Neural cell (in vitro differentiated cells): ENCODE data around the gene AXIN1. TPM values are rescaled to one million over a fixed set of nuclear protein-coding genes. Genes with fewer than 3 reads are reported as not detected.
A peak's percentile ranks its signal among the peaks of the same experiment; 100 is the strongest.

Experiments
- H2AFZ ChIP-seq: fragments of 200-600, 300-800 bp; sonication (generic), shearing (Covaris generic); 2 replicates; pipeline ENCODE4 v1.6.0; 2014; ENCODE audit warnings: low read depth, mild to moderate bottlenecking, antibody characterized with exemption, low read length, moderate library complexity
- H3F3A ChIP-seq: fragments of 200-600 bp; shearing (Covaris generic); 2 replicates; pipeline ENCODE4 v1.6.1; 2016; ENCODE audit warnings: mild to moderate bottlenecking, moderate library complexity, mixed read lengths, antibody characterized with exemption, low read length; ENCODE audit not compliant: insufficient read depth, poor library complexity, severe bottlenecking
- H3K27ac ChIP-seq: fragments of 200-600, 300-800 bp; sonication (generic), shearing (Covaris generic); 2 replicates; pipeline ENCODE4 v1.5.1; 2014; ENCODE audit warnings: mild to moderate bottlenecking, low read length, moderate library complexity
- H3K27me3 ChIP-seq: fragments of 300-800, 200-600 bp; sonication (generic), shearing (Covaris generic); 2 replicates; pipeline ENCODE4 v1.6.0; 2014; ENCODE audit warnings: mild to moderate bottlenecking, low read depth, low read length, moderate library complexity; ENCODE audit not compliant: insufficient read depth
- H3K36me3 ChIP-seq: fragments of 300-800, 200-600 bp; sonication (generic), shearing (Covaris generic); 2 replicates; pipeline ENCODE4 v1.5.1; 2014; ENCODE audit warnings: mild to moderate bottlenecking, antibody characterized with exemption, low read length, moderate library complexity; ENCODE audit not compliant: insufficient read depth
- H3K4me2 ChIP-seq: fragments of 300-800, 200-600 bp; sonication (generic), shearing (Covaris generic); 2 replicates; pipeline ENCODE4 v1.6.0; 2014; ENCODE audit warnings: mild to moderate bottlenecking, low read length
- H3K4me3 ChIP-seq: fragments of 300-800, 200-600 bp; sonication (generic), shearing (Covaris generic); 2 replicates; pipeline ENCODE4 v1.5.1; 2014; ENCODE audit warnings: mild to moderate bottlenecking, low read length, moderate library complexity
- H3K79me2 ChIP-seq: fragments of 200-600 bp; shearing (Covaris generic); replicated peaks from 2 replicates; pipeline ENCODE4 v1.6.0; 2014; ENCODE audit warnings: mild to moderate bottlenecking, low read length, moderate library complexity; ENCODE audit not compliant: insufficient read depth
- H3K9ac ChIP-seq: fragments of 300-800, 200-600 bp; sonication (generic), shearing (Covaris generic); 2 replicates; pipeline ENCODE4 v1.6.1; 2016; ENCODE audit warnings: mild to moderate bottlenecking, low read length, mixed read lengths
- H3K9me2 ChIP-seq: fragments of 200-600 bp; shearing (Covaris generic); 2 replicates; pipeline ENCODE4 v1.6.1; 2016; ENCODE audit warnings: mild to moderate bottlenecking, low read length, mixed read lengths; ENCODE audit not compliant: insufficient read depth
- H3K9me3 ChIP-seq: fragments of 200-600, 300-800 bp; sonication (generic), shearing (Covaris generic); 2 replicates; pipeline ENCODE4 v1.6.1; 2016; ENCODE audit warnings: mild to moderate bottlenecking, mixed run types, low read length, moderate library complexity, mixed read lengths
- H4K20me1 ChIP-seq: fragments of 200-600 bp; shearing (Covaris generic); 2 replicates; pipeline ENCODE4 v1.6.1; 2016; ENCODE audit warnings: mild to moderate bottlenecking, mixed run types; ENCODE audit not compliant: insufficient read depth
- CTCF ChIP-seq: fragments of 450-650 bp; IDR thresholded peaks from 2 replicates; pipeline ENCODE4 v1.5.1; 2014; ENCODE audit warnings: antibody characterized with exemption, mild to moderate bottlenecking, moderate library complexity; ENCODE audit not compliant: poor library complexity, severe bottlenecking
- EP300 ChIP-seq: fragments of 450-650 bp; conservative IDR thresholded peaks from 2 replicates; pipeline ENCODE4 v1.6.1; 2014; ENCODE audit warnings: antibody characterized with exemption, mild to moderate bottlenecking, moderate library complexity; ENCODE audit not compliant: poor library complexity, severe bottlenecking
- EZH2 ChIP-seq: fragments of 200-600, 300-800 bp; shearing (Covaris generic), sonication (generic); IDR thresholded peaks from 2 replicates; pipeline ENCODE4 v1.6.1; 2014; ENCODE audit warnings: antibody characterized with exemption, low read length, borderline replicate concordance, mild to moderate bottlenecking; ENCODE audit not compliant: insufficient read depth, poor library complexity, severe bottlenecking
- MXI1 ChIP-seq: fragments of 450-650 bp; conservative IDR thresholded peaks from 2 replicates; pipeline ENCODE4 v1.6.1; 2014; ENCODE audit warnings: antibody characterized with exemption, mild to moderate bottlenecking; ENCODE audit not compliant: poor library complexity, severe bottlenecking
- POLR2AphosphoS5 ChIP-seq: IDR thresholded peaks from 2 replicates; pipeline ENCODE4 v1.6.1; 2012
- RAD21 ChIP-seq: fragments of 450-650 bp; conservative IDR thresholded peaks from 2 replicates; pipeline ENCODE4 v1.6.1; 2014; ENCODE audit warnings: antibody characterized with exemption, mild to moderate bottlenecking, moderate library complexity
- REST ChIP-seq: IDR thresholded peaks from 2 replicates; pipeline ENCODE4 v1.6.1; 2012; ENCODE audit warnings: borderline replicate concordance
- SMC3 ChIP-seq: fragments of 450-650 bp; conservative IDR thresholded peaks from 2 replicates; pipeline ENCODE4 v1.6.1; 2014; ENCODE audit warnings: antibody characterized with exemption, mild to moderate bottlenecking, moderate library complexity; ENCODE audit not compliant: poor library complexity
- TAF1 ChIP-seq: IDR thresholded peaks from 2 replicates; pipeline ENCODE4 v1.6.1; 2012; ENCODE audit warnings: low read depth
- polyA plus RNA-seq: library from polyadenylated mRNA; depleted of rRNA; stranded (reverse); fragments of >200 nt; gene quantifications from 2 replicates; pipeline ENCODE4 v1.2.3, GENCODE V29; 2014

AXIN1 gene
- polyA plus RNA-seq, 1 donor from 2014 or later: 30.5 TPM

GRCh38 chr16:279531-279930 lies 73.0 kb downstream of the AXIN1 start:
- Histone ChIP-seq H3F3A (no peaks in the 10 kb centered on the region), H3K9me2 (no peaks in the 10 kb centered on the region), H3K36me3 (no peaks in the 10 kb centered on the region), H3K9ac (no peak overlapping the region), H3K4me3 (peak overlapping the region; percentile 65), H2AFZ (no peak overlapping the region), H3K79me2 (no peaks in the 10 kb centered on the region), H3K9me3 (no peaks in the 10 kb centered on the region), H3K27ac (no peak overlapping the region), H3K27me3 (peaks cover 29% of the 10 kb centered on the region), H4K20me1 (no peaks in the 10 kb centered on the region), H3K4me2 (no peak overlapping the region)
- TF ChIP-seq MXI1: no peak
- no peak for TF ChIP-seq CTCF
- no peak for TF ChIP-seq REST
- no peak for TF ChIP-seq EP300
- no peak for TF ChIP-seq POLR2AphosphoS5
- no peak for TF ChIP-seq SMC3
- TF ChIP-seq TAF1: no peak
- no peak for TF ChIP-seq EZH2
- no peak for TF ChIP-seq RAD21

GRCh38 chr16:278863-279366 lies 73.6 kb downstream of the AXIN1 start:
- Histone ChIP-seq H3K4me2 (no peak overlapping the region), H3K27me3 (peaks cover 33% of the 10 kb centered on the region), H3F3A (no peaks in the 10 kb centered on the region), H4K20me1 (no peaks in the 10 kb centered on the region), H3K9me3 (no peaks in the 10 kb centered on the region), H3K9ac (no peak overlapping the region), H2AFZ (no peak overlapping the region), H3K27ac (no peak overlapping the region), H3K4me3 (no peak overlapping the region), H3K9me2 (no peaks in the 10 kb centered on the region), H3K79me2 (no peaks in the 10 kb centered on the region), H3K36me3 (no peaks in the 10 kb centered on the region)
- TF ChIP-seq EZH2 (no peak), MXI1 (no peak), POLR2AphosphoS5 (no peak), RAD21 (no peak), SMC3 (no peak), TAF1 (no peak), CTCF (no peak), REST (no peak), EP300 (no peak)
